ENCODE results near the gene PAK6.

PAK6 gene

GRCh38 chr15:40238532-40239403, at the start of gene PAK6:
Gene PAK6 (plus strand): TSS chr15:40239063. CDS start chr15:40264786, 25,723 bp downstream.
- peak; percentile 62 to 64 (median 62) for DNase-seq

- peak; percentile 36 to 70 (median 61) for DNase-seq
These were observed 48.3 kb upstream of the PAK6 start for GRCh38 chr15:40190591-40190990.

GRCh38 chr15:40192942-40193341, 45.9 kb upstream of the PAK6 start:
- no peak for DNase-seq

- DNase-seq: no peak
These were observed 41.4 kb upstream of the PAK6 start for GRCh38 chr15:40197434-40197833.

GRCh38 chr15:40198355-40199085, 40.3 kb upstream of the PAK6 start:
- no peak for DNase-seq

GRCh38 chr15:40204100-40204499, 34.8 kb upstream of the PAK6 start:
- DNase-seq: no peak

- peak; percentile 86 to 93 (median 90) for DNase-seq
These were observed 21.6 kb upstream of the PAK6 start for GRCh38 chr15:40217166-40217824.

GRCh38 chr15:40219801-40220200, 19.1 kb upstream of the PAK6 start:
- no peak for DNase-seq

- DNase-seq: no peak
These were observed 16.7 kb upstream of the PAK6 start for GRCh38 chr15:40222131-40222530.

GRCh38 chr15:40226736-40227135, 12.1 kb upstream of the PAK6 start:
- DNase-seq: no peak

GRCh38 chr15:40229316-40229715, 9.5 kb upstream of the PAK6 start:
- no peak for DNase-seq

GRCh38 chr15:40229956-40230355, 8.9 kb upstream of the PAK6 start:
- no peak for DNase-seq

- peak; percentile 46 to 57 (median 54) for DNase-seq
These were observed 6.2 kb upstream of the PAK6 start for GRCh38 chr15:40232625-40233070.

GRCh38 chr15:40233727-40234577, 4.9 kb upstream of the PAK6 start:
- DNase-seq: peak in 2 of 3 donors; percentile 46 to 53

GRCh38 chr15:40234783-40235182, 4.1 kb upstream of the PAK6 start:
- peak; percentile 39 to 47 (median 47) for DNase-seq

GRCh38 chr15:40235201-40235885, 3.5 kb upstream of the PAK6 start:
- peak; percentile 48 to 68 (median 67) for DNase-seq

- no peak for DNase-seq
These were observed 485 bp downstream of the PAK6 start for GRCh38 chr15:40239404-40239692.

- DNase-seq: no peak
These were observed 1.1 kb downstream of the PAK6 start for GRCh38 chr15:40239693-40240618.

- DNase-seq: no peak
These were observed 1.9 kb downstream of the PAK6 start for GRCh38 chr15:40240619-40241221.
